Measurements from ENCODE around the gene TXNRD3.

The TXNRD3 gene

DNA sequence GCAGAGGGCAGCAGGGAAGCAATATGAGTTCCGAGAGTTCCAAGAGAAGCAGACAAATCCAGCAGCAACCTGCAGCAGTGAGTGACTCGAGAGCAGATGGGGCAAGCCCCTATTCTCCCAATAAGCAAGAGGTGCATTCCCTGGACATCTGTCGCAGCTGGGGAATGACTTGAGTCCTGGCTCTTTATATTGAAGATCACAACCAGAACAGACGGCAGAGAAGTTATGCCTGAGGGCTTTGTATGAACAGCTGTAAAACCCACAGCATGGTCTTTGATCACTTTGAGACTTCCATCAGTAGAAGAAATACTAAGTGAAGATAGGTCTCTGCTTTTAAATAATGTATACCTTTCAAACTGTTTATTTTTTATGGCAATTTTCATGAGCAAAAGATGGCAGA is 72.6 kb downstream of the TXNRD3 start:
- DNase-seq = no peak
- Histone ChIP-seq H3K4me3 (ENCODE audit: low read length) (no peak overlapping the region), H3K56ac (ENCODE audit: low read length) (no peak overlapping the region), H4K8ac (ENCODE audit: low read depth, low read length) (no peak overlapping the region), H3K4ac (ENCODE audit: low read depth, low read length) (no peak overlapping the region), H2BK120ac (ENCODE audit: low read depth, low read length) (no peak overlapping the region), H3K27ac (ENCODE audit: low read depth, low read length) (no peak overlapping the region), H3K9ac (ENCODE audit: low read length) (no peak overlapping the region), H3K23ac (ENCODE audit: low read length) (no peak overlapping the region), H3K18ac (ENCODE audit: low read length) (no peak overlapping the region), H3K36me3 (ENCODE audit: control insufficient read depth, insufficient read depth, low read length) (no peaks in the 10 kb centered on the region), H3K27me3 (ENCODE audit: insufficient read depth, low read length, poor library complexity) (no peaks in the 10 kb centered on the region), H4K5ac (ENCODE audit: low read length) (no peak overlapping the region), H3K79me2 (ENCODE audit: control insufficient read depth, insufficient read depth, low read length) (no peaks in the 10 kb centered on the region), H2BK5ac (ENCODE audit: low read length) (no peak overlapping the region), H3K4me2 (ENCODE audit: low read length) (no peak overlapping the region), H3K4me1 (ENCODE audit: control insufficient read depth, low read depth, low read length) (no peaks in the 10 kb centered on the region), H3K79me1 (ENCODE audit: low read length) (no peaks in the 10 kb centered on the region), H2AK5ac (ENCODE audit: low read length) (no peak overlapping the region), H2BK15ac (replicated peaks; ENCODE audit: low read depth) (no peak overlapping the region)
- no CpG with 5 or more reads among the region's 4 CpGs for WGBS (ENCODE audit: extremely low coverage, insufficient coverage, low lambda C conversion rate)

DNA sequence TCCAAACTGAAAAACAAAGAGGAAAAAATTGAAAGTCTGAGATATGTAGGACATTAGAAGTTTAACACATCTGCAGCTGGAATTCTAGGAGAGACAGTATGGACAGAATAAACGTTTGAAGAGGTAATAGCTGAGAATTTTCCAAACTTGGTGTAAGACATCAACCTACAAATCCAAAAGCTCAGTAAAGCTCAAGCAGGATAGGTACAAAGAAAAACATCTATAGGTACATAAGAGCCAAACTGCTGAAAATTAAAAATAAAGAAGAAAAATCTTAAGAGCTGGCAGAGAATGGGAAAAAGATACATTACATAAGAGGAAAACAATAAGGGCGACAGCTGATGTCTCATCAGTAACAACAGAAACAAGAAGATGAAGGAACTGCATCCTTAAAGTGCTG is 73.4 kb downstream of the TXNRD3 start:
- Histone ChIP-seq H3K4me1 (ENCODE audit: control insufficient read depth, low read depth, low read length) (no peaks in the 10 kb centered on the region), H2AK5ac (ENCODE audit: low read length) (no peak overlapping the region), H3K4me3 (ENCODE audit: low read length) (no peak overlapping the region), H3K9ac (ENCODE audit: low read length) (no peak overlapping the region), H2BK120ac (ENCODE audit: low read depth, low read length) (no peak overlapping the region), H4K5ac (ENCODE audit: low read length) (no peak overlapping the region), H3K4me2 (ENCODE audit: low read length) (no peak overlapping the region), H3K79me1 (ENCODE audit: low read length) (no peaks in the 10 kb centered on the region), H3K27ac (ENCODE audit: low read depth, low read length) (no peak overlapping the region), H3K79me2 (ENCODE audit: control insufficient read depth, insufficient read depth, low read length) (no peaks in the 10 kb centered on the region), H3K27me3 (ENCODE audit: insufficient read depth, low read length, poor library complexity) (no peaks in the 10 kb centered on the region), H4K8ac (ENCODE audit: low read depth, low read length) (no peak overlapping the region), H3K36me3 (ENCODE audit: control insufficient read depth, insufficient read depth, low read length) (no peaks in the 10 kb centered on the region), H3K23ac (ENCODE audit: low read length) (no peak overlapping the region), H2BK15ac (replicated peaks; ENCODE audit: low read depth) (no peak overlapping the region), H3K4ac (ENCODE audit: low read depth, low read length) (no peak overlapping the region), H3K18ac (ENCODE audit: low read length) (no peak overlapping the region), H2BK5ac (ENCODE audit: low read length) (no peak overlapping the region), H3K56ac (ENCODE audit: low read length) (no peak overlapping the region)
- no peak for DNase-seq
- no CpG with 5 or more reads among the region's 2 CpGs for WGBS (ENCODE audit: extremely low coverage, insufficient coverage, low lambda C conversion rate)

- no peaks in the 10 kb centered on the region for H3K36me3 ChIP-seq (ENCODE audit: control insufficient read depth, insufficient read depth, low read length)
- no peaks in the 10 kb centered on the region for H3K4me1 ChIP-seq (ENCODE audit: control insufficient read depth, low read depth, low read length)
- H3K4me3 ChIP-seq (ENCODE audit: low read length) = no peak overlapping the region
- H2AK5ac ChIP-seq (ENCODE audit: low read length) = no peak overlapping the region
- H4K5ac ChIP-seq (ENCODE audit: low read length) = no peak overlapping the region
- H3K27me3 ChIP-seq (ENCODE audit: insufficient read depth, low read length, poor library complexity) = no peaks in the 10 kb centered on the region
- H3K23ac ChIP-seq (ENCODE audit: low read length) = no peak overlapping the region
- DNase-seq = no peak
- no peaks in the 10 kb centered on the region for H3K79me2 ChIP-seq (ENCODE audit: control insufficient read depth, insufficient read depth, low read length)
- WGBS (ENCODE audit: extremely low coverage, insufficient coverage, low lambda C conversion rate) = no CpG with 5 or more reads among the region's 5 CpGs
- no peak overlapping the region for H4K8ac ChIP-seq (ENCODE audit: low read depth, low read length)
- no peak overlapping the region for H3K18ac ChIP-seq (ENCODE audit: low read length)
- H3K9ac ChIP-seq (ENCODE audit: low read length) = no peak overlapping the region
- no peak overlapping the region for H3K4me2 ChIP-seq (ENCODE audit: low read length)
- no peak overlapping the region for H3K56ac ChIP-seq (ENCODE audit: low read length)
- no peak overlapping the region for H3K4ac ChIP-seq (ENCODE audit: low read depth, low read length)
- H2BK15ac ChIP-seq (replicated peaks; ENCODE audit: low read depth) = no peak overlapping the region
- no peak overlapping the region for H3K27ac ChIP-seq (ENCODE audit: low read depth, low read length)
- H2BK120ac ChIP-seq (ENCODE audit: low read depth, low read length) = no peak overlapping the region
- no peak overlapping the region for H2BK5ac ChIP-seq (ENCODE audit: low read length)
- H3K79me1 ChIP-seq (ENCODE audit: low read length) = no peaks in the 10 kb centered on the region
Measured at GRCh38 chr3:126580746-126581145, 74.2 kb downstream of the TXNRD3 start.

DNA sequence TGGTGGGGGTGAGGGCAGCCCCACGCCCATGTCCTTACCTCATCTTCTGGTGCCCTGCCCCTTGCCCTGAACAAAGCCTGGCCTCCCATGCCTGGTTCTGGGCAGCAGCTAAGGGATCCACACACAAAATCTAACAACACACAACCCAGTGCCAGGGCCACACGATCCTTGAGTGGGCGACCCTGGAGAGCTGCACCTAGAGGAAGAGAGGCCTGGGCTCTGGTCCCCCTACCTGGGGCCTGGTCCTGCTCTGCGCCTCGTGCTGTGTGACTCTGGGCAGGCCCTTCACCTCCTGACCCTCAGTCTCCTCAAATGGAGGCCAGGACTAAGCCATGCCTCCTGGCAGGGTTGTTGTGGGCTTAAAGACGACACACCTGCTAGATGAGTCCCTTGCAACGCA is 76.2 kb downstream of the TXNRD3 start:
- no peak for DNase-seq
- whole genome bisulfite sequencing (ENCODE audit: extremely low coverage, insufficient coverage, low lambda C conversion rate) = no CpG with 5 or more reads among the region's 7 CpGs

GRCh38 chr3:126577261-126577660 is 77.7 kb downstream of the TXNRD3 start:
- H3K79me1 ChIP-seq (ENCODE audit: low read length) = no peaks in the 10 kb centered on the region
- WGBS (ENCODE audit: extremely low coverage, insufficient coverage, low lambda C conversion rate) = no CpG with 5 or more reads among the region's 2 CpGs
- no peak for DNase-seq

More for the DNA sequence above, 76.2 kb downstream of the TXNRD3 start:
- Histone ChIP-seq H2BK15ac (replicated peaks; ENCODE audit: low read depth) (no peak overlapping the region), H2BK120ac (ENCODE audit: low read depth, low read length) (no peak overlapping the region), H3K79me1 (ENCODE audit: low read length) (no peaks in the 10 kb centered on the region), H3K56ac (ENCODE audit: low read length) (no peak overlapping the region), H3K9ac (ENCODE audit: low read length) (no peak overlapping the region), H3K4ac (ENCODE audit: low read depth, low read length) (no peak overlapping the region), H3K23ac (ENCODE audit: low read length) (no peak overlapping the region), H3K4me1 (ENCODE audit: control insufficient read depth, low read depth, low read length) (no peaks in the 10 kb centered on the region), H4K5ac (ENCODE audit: low read length) (no peak overlapping the region), H3K36me3 (ENCODE audit: control insufficient read depth, insufficient read depth, low read length) (no peaks in the 10 kb centered on the region), H3K27me3 (ENCODE audit: insufficient read depth, low read length, poor library complexity) (no peaks in the 10 kb centered on the region), H3K27ac (ENCODE audit: low read depth, low read length) (no peak overlapping the region), H2BK5ac (ENCODE audit: low read length) (no peak overlapping the region), H3K18ac (ENCODE audit: low read length) (no peak overlapping the region), H3K4me2 (ENCODE audit: low read length) (no peak overlapping the region), H3K4me3 (ENCODE audit: low read length) (no peak overlapping the region), H3K79me2 (ENCODE audit: control insufficient read depth, insufficient read depth, low read length) (no peaks in the 10 kb centered on the region), H4K8ac (ENCODE audit: low read depth, low read length) (no peak overlapping the region), H2AK5ac (ENCODE audit: low read length) (no peak overlapping the region)

DNA sequence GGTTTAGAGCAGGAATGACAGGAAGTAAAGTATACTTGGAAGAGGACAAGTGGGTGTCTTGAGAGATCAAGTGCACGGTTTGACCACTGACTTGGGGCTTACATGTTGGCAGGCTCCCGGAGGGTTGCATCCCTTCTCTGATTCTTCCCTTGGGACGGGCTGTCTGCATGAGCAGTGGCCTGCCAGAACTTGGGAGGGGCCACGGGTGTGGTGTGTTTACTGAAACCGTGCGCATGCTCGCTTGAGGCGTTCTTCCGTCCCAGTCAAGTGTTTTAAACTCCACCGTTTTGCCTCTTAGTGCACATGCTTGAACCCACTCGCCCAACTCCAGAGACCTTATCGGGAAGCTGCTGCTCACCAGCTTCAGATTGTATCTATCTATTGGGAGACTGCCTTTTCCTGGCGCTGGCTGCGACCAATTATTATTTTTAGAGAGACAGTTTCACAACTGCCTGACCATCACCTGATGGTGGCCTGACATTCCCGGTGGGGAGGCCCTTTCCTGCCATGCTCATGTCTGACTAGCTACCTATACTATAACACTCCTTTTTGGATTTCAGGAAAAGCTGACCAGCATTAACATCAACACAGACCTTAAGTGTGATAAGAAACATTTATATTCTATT is 81.3 kb downstream of the TXNRD3 start:
- no peaks in the 10 kb centered on the region for H3K79me2 ChIP-seq (ENCODE audit: control insufficient read depth, insufficient read depth, low read length)
- H3K56ac ChIP-seq (ENCODE audit: low read length) = no peak overlapping the region
- H3K79me1 ChIP-seq (ENCODE audit: low read length) = no peaks in the 10 kb centered on the region
- H2BK15ac ChIP-seq (replicated peaks; ENCODE audit: low read depth) = no peak overlapping the region
- no peaks in the 10 kb centered on the region for H3K36me3 ChIP-seq (ENCODE audit: control insufficient read depth, insufficient read depth, low read length)
- H3K4me1 ChIP-seq (ENCODE audit: control insufficient read depth, low read depth, low read length) = no peaks in the 10 kb centered on the region
- no peak overlapping the region for H4K5ac ChIP-seq (ENCODE audit: low read length)
- no peak overlapping the region for H3K4ac ChIP-seq (ENCODE audit: low read depth, low read length)
- H2BK5ac ChIP-seq (ENCODE audit: low read length) = no peak overlapping the region
- H2AK5ac ChIP-seq (ENCODE audit: low read length) = no peak overlapping the region
- no peak overlapping the region for H3K23ac ChIP-seq (ENCODE audit: low read length)
- H4K8ac ChIP-seq (ENCODE audit: low read depth, low read length) = no peak overlapping the region
- no peak overlapping the region for H3K4me2 ChIP-seq (ENCODE audit: low read length)
- DNase-seq = no peak
- no peaks in the 10 kb centered on the region for H3K27me3 ChIP-seq (ENCODE audit: insufficient read depth, low read length, poor library complexity)
- H3K4me3 ChIP-seq (ENCODE audit: low read length) = no peak overlapping the region
- no peak overlapping the region for H3K9ac ChIP-seq (ENCODE audit: low read length)
- H2BK120ac ChIP-seq (ENCODE audit: low read depth, low read length) = no peak overlapping the region
- H3K18ac ChIP-seq (ENCODE audit: low read length) = no peak overlapping the region
- H3K27ac ChIP-seq (ENCODE audit: low read depth, low read length) = no peak overlapping the region
- no CpG with 5 or more reads among the region's 15 CpGs for WGBS (ENCODE audit: extremely low coverage, insufficient coverage, low lambda C conversion rate)

More at GRCh38 chr3:126577261-126577660, 77.7 kb downstream of the TXNRD3 start:
- Histone ChIP-seq H3K27ac (ENCODE audit: low read depth, low read length) (no peak overlapping the region), H3K4ac (ENCODE audit: low read depth, low read length) (no peak overlapping the region), H2BK15ac (replicated peaks; ENCODE audit: low read depth) (no peak overlapping the region), H3K79me2 (ENCODE audit: control insufficient read depth, insufficient read depth, low read length) (no peaks in the 10 kb centered on the region), H3K9ac (ENCODE audit: low read length) (no peak overlapping the region), H4K5ac (ENCODE audit: low read length) (no peak overlapping the region), H3K18ac (ENCODE audit: low read length) (no peak overlapping the region), H3K27me3 (ENCODE audit: insufficient read depth, low read length, poor library complexity) (no peaks in the 10 kb centered on the region), H2AK5ac (ENCODE audit: low read length) (no peak overlapping the region), H3K4me3 (ENCODE audit: low read length) (no peak overlapping the region), H4K8ac (ENCODE audit: low read depth, low read length) (no peak overlapping the region), H3K23ac (ENCODE audit: low read length) (no peak overlapping the region), H3K4me2 (ENCODE audit: low read length) (no peak overlapping the region), H2BK5ac (ENCODE audit: low read length) (no peak overlapping the region), H3K56ac (ENCODE audit: low read length) (no peak overlapping the region), H2BK120ac (ENCODE audit: low read depth, low read length) (no peak overlapping the region), H3K36me3 (ENCODE audit: control insufficient read depth, insufficient read depth, low read length) (no peaks in the 10 kb centered on the region), H3K4me1 (ENCODE audit: control insufficient read depth, low read depth, low read length) (no peaks in the 10 kb centered on the region)

All from mesendoderm (in vitro differentiated cells).